SK-N-SH (cell line): ENCODE results near the gene CD6. TPM values are rescaled to one million over a fixed set of nuclear protein-coding genes. Genes with fewer than 3 reads are reported as not detected.

Experiments
- CTCF ChIA-PET: fragments of 300-600, 350-600 bp; formaldehyde crosslinking; extraction: SDS; loops from one replicate; lab custom pipeline; 2021; lab: Yijun Ruan, JAX
- POLR2A ChIA-PET: fragments of 350-600 bp; sonication (Branson Sonifier 250); formaldehyde crosslinking; extraction: SDS; loops from one replicate; lab custom pipeline; 2020; ENCODE audit warnings: antibody characterized with exemption, inconsistent platforms; lab: Yijun Ruan, JAX
- DNase-seq: peaks from one replicate; pipeline ENCODE4 v3.0.0; 2012
- H2AFZ ChIP-seq: fragments of 200-600 bp; sonication (generic); 2 replicates; pipeline ENCODE4 v1.8.1; 2016; ENCODE audit warnings: antibody characterized with exemption, mild to moderate bottlenecking, low read depth
- H3F3A ChIP-seq: fragments of 200-600 bp; sonication (generic); replicated peaks from 2 replicates; pipeline ENCODE3; 2016; ENCODE audit warnings: antibody characterized with exemption, mild to moderate bottlenecking; ENCODE audit not compliant: insufficient read depth
- H3K27ac ChIP-seq, 2 experiments: fragments of 200-500 bp in 1 of 2; fragments of 200-600 bp in 1 of 2; sonication (Bioruptor generic) in 1 of 2; sonication (generic), shearing (Covaris generic) in 1 of 2; 2 replicates each; pipeline versions ENCODE4 v1.5.1 to v1.6.1; 2014 to 2016; ENCODE audit warnings: low read depth in 2 of 2, inconsistent platforms in 1 of 2, low read length in 1 of 2, mild to moderate bottlenecking in 1 of 2, mixed read lengths in 1 of 2
- H3K27me3 ChIP-seq: fragments of 200-600 bp; sonication (generic), shearing (Covaris generic); 2 replicates; pipeline ENCODE4 v1.6.1; 2016; ENCODE audit warnings: mixed run types; ENCODE audit not compliant: insufficient read depth
- H3K36me3 ChIP-seq, 2 experiments: fragments of 200-500 bp in 1 of 2; fragments of 200-600 bp in 1 of 2; sonication (Bioruptor generic) in 1 of 2; sonication (generic) in 1 of 2; replicated peaks in 1 of 2; 2 replicates each; pipeline versions ENCODE3 to v1.5.1; 2014 to 2016; ENCODE audit warnings: low read length in 1 of 2, mild to moderate bottlenecking in 1 of 2; ENCODE audit not compliant: insufficient read depth in 2 of 2, control insufficient read depth in 1 of 2
- H3K4me1 ChIP-seq, 2 experiments: fragments of 200-500 bp in 1 of 2; fragments of 200-600 bp in 1 of 2; sonication (Bioruptor generic) in 1 of 2; sonication (generic), shearing (Covaris generic) in 1 of 2; 2 replicates each; pipeline versions ENCODE4 v1.5.1 to v1.6.1; 2014 to 2016; ENCODE audit warnings: low read depth in 1 of 2, low read length in 1 of 2, mixed run types in 1 of 2; ENCODE audit not compliant: insufficient read depth in 2 of 2, control insufficient read depth in 1 of 2
- H3K4me2 ChIP-seq: fragments of 200-600 bp; sonication (generic), shearing (Covaris generic); 2 replicates; pipeline ENCODE4 v1.6.1; 2017; ENCODE audit warnings: mixed run types
- H3K4me3 ChIP-seq, 2 experiments: fragments of 200-500 bp in 1 of 2; fragments of 200-600 bp in 1 of 2; sonication (Bioruptor generic) in 1 of 2; sonication (generic), shearing (Covaris generic) in 1 of 2; 2 replicates each; pipeline versions ENCODE4 v1.5.1 to v1.8.1; 2014 to 2016; ENCODE audit warnings: low read depth in 2 of 2, inconsistent platforms in 1 of 2, low read length in 1 of 2, mild to moderate bottlenecking in 1 of 2, mixed read lengths in 1 of 2, moderate library complexity in 1 of 2
- H3K79me2 ChIP-seq: fragments of 200-600 bp; sonication (generic); 2 replicates; pipeline ENCODE4 v1.8.1; 2017; ENCODE audit warnings: mild to moderate bottlenecking; ENCODE audit not compliant: insufficient read depth
- H3K9ac ChIP-seq: fragments of 200-600 bp; sonication (generic); 2 replicates; pipeline ENCODE4 v1.6.1; 2017; ENCODE audit warnings: mixed run types
- H3K9me2 ChIP-seq: fragments of 200-600 bp; sonication (generic); 2 replicates; pipeline ENCODE4 v1.6.1; 2017; ENCODE audit warnings: mixed run types
- H3K9me3 ChIP-seq: fragments of 200-600 bp; sonication (generic); 2 replicates; pipeline ENCODE4 v1.6.1; 2017; ENCODE audit warnings: mixed run types, mild to moderate bottlenecking, moderate library complexity
- H4K20me1 ChIP-seq: fragments of 200-600 bp; sonication (generic); 2 replicates; pipeline ENCODE4 v1.6.1; 2017; ENCODE audit warnings: mild to moderate bottlenecking, mixed run types; ENCODE audit not compliant: insufficient read depth
- EP300 ChIP-seq, 2 experiments: IDR thresholded peaks; 2 replicates each; pipeline versions ENCODE4 v1.4.0 to v1.6.1; 2012; ENCODE audit warnings: borderline replicate concordance in 1 of 2, low read depth in 1 of 2, low read length in 1 of 2
- FOSL2 ChIP-seq: IDR thresholded peaks from 2 replicates; pipeline ENCODE4 v1.4.0; 2012; ENCODE audit warnings: low read depth, mild to moderate bottlenecking, moderate library complexity, borderline replicate concordance
- FOXM1 ChIP-seq: IDR thresholded peaks from 2 replicates; pipeline ENCODE4 v1.4.0; 2012; ENCODE audit warnings: low read depth, mild to moderate bottlenecking
- GATA2 ChIP-seq: sonication (generic); formaldehyde crosslinking; IDR thresholded peaks from 2 replicates; pipeline ENCODE4 v1.5.0; 2020; ENCODE audit warnings: mild to moderate bottlenecking, missing genetic modification reagents
- IRF3 ChIP-seq: fragments of 150-350 bp; IDR thresholded peaks from 2 replicates; pipeline ENCODE4 v1.6.1; 2016; ENCODE audit warnings: mild to moderate bottlenecking, low read depth, low read length
- JUND ChIP-seq: IDR thresholded peaks from 2 replicates; pipeline ENCODE4 v1.4.0; 2012
- MEF2A ChIP-seq: IDR thresholded peaks from 2 replicates; pipeline ENCODE4 v1.4.0; 2012; ENCODE audit warnings: low read depth, borderline replicate concordance
- MXI1 ChIP-seq: IDR thresholded peaks from 2 replicates; pipeline ENCODE4 v1.6.1; 2012; ENCODE audit warnings: mild to moderate bottlenecking, low read depth, low read length, improper control_type of control experiment
- NFIC ChIP-seq: IDR thresholded peaks from 2 replicates; pipeline ENCODE4 v1.4.0; 2012; ENCODE audit warnings: borderline replicate concordance
- NRF1 ChIP-seq: IDR thresholded peaks from 2 replicates; pipeline ENCODE4 v1.6.1; 2012; ENCODE audit warnings: low read depth, mild to moderate bottlenecking, low read length
- PBX3 ChIP-seq: IDR thresholded peaks from 2 replicates; pipeline ENCODE4; 2012
- SMC3 ChIP-seq: IDR thresholded peaks from 2 replicates; pipeline ENCODE4 v1.6.1; 2012; ENCODE audit warnings: low read depth, low read length, improper control_type of control experiment
- TEAD4 ChIP-seq: IDR thresholded peaks from 2 replicates; pipeline ENCODE4 v1.4.0; 2012; ENCODE audit warnings: mild to moderate bottlenecking, borderline replicate concordance; ENCODE audit not compliant: insufficient read depth
- USF2 ChIP-seq: fragments of 150-350 bp; IDR thresholded peaks from 2 replicates; pipeline ENCODE4 v1.6.1; 2017; ENCODE audit warnings: antibody characterized with exemption, low read length, low read depth, borderline replicate concordance
- WGBS: methylation state at CpG from one replicate; pipeline ENCODE4 v1.1.6; 2017; ENCODE audit warnings: low lambda C conversion rate; 5-methylcytosine and 5-hydroxymethylcytosine counted together
- polyA plus RNA-seq, 3 experiments: library from polyadenylated mRNA; depleted of rRNA; stranded (reverse); fragments of >200 nt; gene quantifications; 2 replicates each; pipeline ENCODE4 v1.2.3, GENCODE V29; 2012
- TF ChIP-seq, protein P1 (sequence below): IDR thresholded peaks from 2 replicates; pipeline ENCODE4 v1.6.1; 2012; ENCODE audit warnings: mild to moderate bottlenecking, low read depth, low read length, moderate library complexity
- TF ChIP-seq, protein P2 (sequence below): IDR thresholded peaks from 2 replicates; pipeline ENCODE4 v1.4.0; 2012; ENCODE audit warnings: low read depth, borderline replicate concordance
- TF ChIP-seq, protein P3 (sequence below): IDR thresholded peaks from 2 replicates; pipeline ENCODE4 v1.4.0; 2012; ENCODE audit warnings: low read depth, borderline replicate concordance

Gene CD6
- polyA plus RNA-seq, 1 of the 3 experiments (the other 2 are of a cell fraction): not detected

GRCh38 chr11:60936467-60937143, 34.9 kb upstream of the CD6 start:
- Histone ChIP-seq H3K79me2 (no peaks in the 10 kb centered on the region), H3K4me2 (no peak overlapping the region), H4K20me1 (no peaks in the 10 kb centered on the region), H3K27ac (no peak overlapping the region), H3F3A (no peaks in the 10 kb centered on the region), H3K9me2 (no peaks in the 10 kb centered on the region), H3K4me1 (peaks cover 0 to 2% of the 10 kb centered on the region in 2 experiments; a peak in 1 of 4 replicates), H3K9ac (no peak overlapping the region), H2AFZ (no peak overlapping the region), H3K36me3 (peaks cover 0 to 22% of the 10 kb centered on the region in 2 experiments), H3K9me3 (no peaks in the 10 kb centered on the region), H3K4me3 (no peak overlapping the region), H3K27me3 (no peaks in the 10 kb centered on the region)
- CTCF ChIA-PET: interaction anchor here (1.7 kb wide), 1 partner anchor 21 kb away, joined by 5 read pairs; no protein-coding TSS in a partner anchor
- POLR2A ChIA-PET: no interaction called here
- WGBS: 79% methylated on average over 4 of the region's 18 CpGs
- TF ChIP-seq MEF2A (no peak), FOSL2 (no peak), JUND (no peak), USF2 (no peak), GATA2 (CRISPR knock-in tag) (no peak), MXI1 (no peak), EP300 (IDR thresholded peaks at IDR 0.05; ENCODE audit: borderline replicate concordance in 1 of 2, low read depth in 1 of 2, low read length in 1 of 2) (no peak), TEAD4 (no peak), FOXM1 (no peak), PBX3 (no peak), SMC3 (no peak), NFIC (no peak), IRF3 (no peak), NRF1 (no peak)
- TF ChIP-seq, protein P1, sequence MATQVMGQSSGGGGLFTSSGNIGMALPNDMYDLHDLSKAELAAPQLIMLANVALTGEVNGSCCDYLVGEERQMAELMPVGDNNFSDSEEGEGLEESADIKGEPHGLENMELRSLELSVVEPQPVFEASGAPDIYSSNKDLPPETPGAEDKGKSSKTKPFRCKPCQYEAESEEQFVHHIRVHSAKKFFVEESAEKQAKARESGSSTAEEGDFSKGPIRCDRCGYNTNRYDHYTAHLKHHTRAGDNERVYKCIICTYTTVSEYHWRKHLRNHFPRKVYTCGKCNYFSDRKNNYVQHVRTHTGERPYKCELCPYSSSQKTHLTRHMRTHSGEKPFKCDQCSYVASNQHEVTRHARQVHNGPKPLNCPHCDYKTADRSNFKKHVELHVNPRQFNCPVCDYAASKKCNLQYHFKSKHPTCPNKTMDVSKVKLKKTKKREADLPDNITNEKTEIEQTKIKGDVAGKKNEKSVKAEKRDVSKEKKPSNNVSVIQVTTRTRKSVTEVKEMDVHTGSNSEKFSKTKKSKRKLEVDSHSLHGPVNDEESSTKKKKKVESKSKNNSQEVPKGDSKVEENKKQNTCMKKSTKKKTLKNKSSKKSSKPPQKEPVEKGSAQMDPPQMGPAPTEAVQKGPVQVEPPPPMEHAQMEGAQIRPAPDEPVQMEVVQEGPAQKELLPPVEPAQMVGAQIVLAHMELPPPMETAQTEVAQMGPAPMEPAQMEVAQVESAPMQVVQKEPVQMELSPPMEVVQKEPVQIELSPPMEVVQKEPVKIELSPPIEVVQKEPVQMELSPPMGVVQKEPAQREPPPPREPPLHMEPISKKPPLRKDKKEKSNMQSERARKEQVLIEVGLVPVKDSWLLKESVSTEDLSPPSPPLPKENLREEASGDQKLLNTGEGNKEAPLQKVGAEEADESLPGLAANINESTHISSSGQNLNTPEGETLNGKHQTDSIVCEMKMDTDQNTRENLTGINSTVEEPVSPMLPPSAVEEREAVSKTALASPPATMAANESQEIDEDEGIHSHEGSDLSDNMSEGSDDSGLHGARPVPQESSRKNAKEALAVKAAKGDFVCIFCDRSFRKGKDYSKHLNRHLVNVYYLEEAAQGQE: no peak
- TF ChIP-seq, protein P2, sequence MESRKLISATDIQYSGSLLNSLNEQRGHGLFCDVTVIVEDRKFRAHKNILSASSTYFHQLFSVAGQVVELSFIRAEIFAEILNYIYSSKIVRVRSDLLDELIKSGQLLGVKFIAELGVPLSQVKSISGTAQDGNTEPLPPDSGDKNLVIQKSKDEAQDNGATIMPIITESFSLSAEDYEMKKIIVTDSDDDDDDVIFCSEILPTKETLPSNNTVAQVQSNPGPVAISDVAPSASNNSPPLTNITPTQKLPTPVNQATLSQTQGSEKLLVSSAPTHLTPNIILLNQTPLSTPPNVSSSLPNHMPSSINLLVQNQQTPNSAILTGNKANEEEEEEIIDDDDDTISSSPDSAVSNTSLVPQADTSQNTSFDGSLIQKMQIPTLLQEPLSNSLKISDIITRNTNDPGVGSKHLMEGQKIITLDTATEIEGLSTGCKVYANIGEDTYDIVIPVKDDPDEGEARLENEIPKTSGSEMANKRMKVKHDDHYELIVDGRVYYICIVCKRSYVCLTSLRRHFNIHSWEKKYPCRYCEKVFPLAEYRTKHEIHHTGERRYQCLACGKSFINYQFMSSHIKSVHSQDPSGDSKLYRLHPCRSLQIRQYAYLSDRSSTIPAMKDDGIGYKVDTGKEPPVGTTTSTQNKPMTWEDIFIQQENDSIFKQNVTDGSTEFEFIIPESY: no peak
- TF ChIP-seq, protein P3, sequence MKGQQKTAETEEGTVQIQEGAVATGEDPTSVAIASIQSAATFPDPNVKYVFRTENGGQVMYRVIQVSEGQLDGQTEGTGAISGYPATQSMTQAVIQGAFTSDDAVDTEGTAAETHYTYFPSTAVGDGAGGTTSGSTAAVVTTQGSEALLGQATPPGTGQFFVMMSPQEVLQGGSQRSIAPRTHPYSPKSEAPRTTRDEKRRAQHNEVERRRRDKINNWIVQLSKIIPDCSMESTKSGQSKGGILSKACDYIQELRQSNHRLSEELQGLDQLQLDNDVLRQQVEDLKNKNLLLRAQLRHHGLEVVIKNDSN: no peak
- no peak for DNase-seq
